ENCODE results near the gene PRKCH. TPM values are rescaled to one million over a fixed set of nuclear protein-coding genes. Genes with fewer than 3 reads are reported as not detected.

Gene PRKCH
- total RNA-seq, 1 donor from 2014 or later, result 217 TPM

- intact Hi-C loops (cut with micrococcal nuclease), result no loop called here
Observed at GRCh38 chr14:61555056-61555838, 233.9 kb downstream of the PRKCH start.

GRCh38 chr14:61556455-61556854, 235.1 kb downstream of the PRKCH start:
- intact Hi-C loops (cut with micrococcal nuclease), result no loop called here

- intact Hi-C loops (cut with micrococcal nuclease), result no loop called here
Observed at GRCh38 chr14:61557262-61557661, 235.9 kb downstream of the PRKCH start.

DNA sequence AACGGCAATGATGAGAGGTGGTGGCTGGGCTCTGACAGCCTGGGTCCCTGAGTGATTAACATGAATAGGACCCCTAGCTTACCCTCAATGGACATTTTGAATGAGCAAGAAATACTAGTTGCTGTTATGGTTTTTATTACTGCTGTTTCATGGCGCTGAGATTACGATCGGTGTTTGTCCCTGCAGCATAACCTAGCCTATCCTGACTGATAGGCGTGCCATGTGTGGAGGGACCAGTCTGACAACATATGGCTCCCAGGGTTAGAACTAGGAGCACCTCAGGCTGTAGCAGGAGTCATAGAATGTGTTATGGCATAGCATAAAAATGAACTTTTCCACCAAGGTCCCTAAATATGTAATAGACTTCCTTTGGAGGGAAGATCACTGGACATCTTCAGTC, 236.5 kb downstream of the PRKCH start:
- intact Hi-C loops (cut with micrococcal nuclease), result no loop called here

- intact Hi-C loops (cut with micrococcal nuclease), result no loop called here
Observed at GRCh38 chr14:61558271-61558670, 236.9 kb downstream of the PRKCH start.

DNA sequence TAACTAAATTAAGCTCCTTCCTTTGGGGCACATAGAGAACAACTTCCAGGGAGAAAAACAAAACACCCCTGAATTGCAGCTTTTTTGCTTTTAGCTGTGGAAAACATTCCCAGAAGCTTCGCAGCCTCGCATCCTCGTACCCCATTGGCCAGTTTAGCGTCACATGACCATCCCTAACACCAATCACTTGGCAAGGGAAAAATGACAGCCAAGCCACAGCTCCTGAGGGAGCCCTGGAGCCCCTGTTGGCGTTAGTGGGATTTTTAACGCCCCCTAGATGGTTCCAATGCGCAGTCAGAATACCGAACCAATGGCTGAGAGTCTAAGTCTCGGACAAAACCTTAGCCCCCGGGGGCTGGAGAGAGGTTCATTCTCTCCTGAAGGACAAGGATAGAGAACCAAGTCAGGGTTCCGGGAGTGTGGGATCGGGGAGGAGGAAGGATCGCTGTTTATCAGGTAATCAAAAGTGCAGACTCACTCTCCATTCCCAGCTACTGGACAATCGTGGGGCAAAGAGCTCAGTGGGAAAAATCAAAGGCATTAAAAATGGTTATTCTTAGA, 238.3 kb downstream of the PRKCH start:
- intact Hi-C loops (cut with micrococcal nuclease), result no loop called here

- intact Hi-C loops (cut with micrococcal nuclease), result no loop called here
Observed at GRCh38 chr14:61560323-61560722, 238.9 kb downstream of the PRKCH start.

DNA sequence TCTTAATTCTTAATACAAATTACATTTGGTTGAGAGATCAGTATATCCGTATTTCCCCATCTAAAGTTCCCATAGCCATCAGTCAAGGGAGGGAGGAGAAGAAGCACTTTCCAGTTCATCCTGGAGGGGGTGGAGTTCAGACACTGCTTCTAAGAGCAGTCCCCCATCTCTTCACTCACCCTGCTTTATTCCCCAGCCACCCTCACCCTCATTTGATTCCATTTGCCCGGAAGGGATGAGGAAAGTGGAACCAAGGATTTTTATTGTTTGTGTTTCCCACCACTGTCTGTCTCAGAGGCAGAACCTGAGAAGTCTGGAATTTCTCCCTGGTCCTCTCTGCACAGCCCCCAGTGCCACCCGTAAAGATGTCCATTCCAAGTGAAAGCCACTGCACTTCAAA, 239.7 kb downstream of the PRKCH start:
- intact Hi-C loops (cut with micrococcal nuclease), result no loop called here

GRCh38 chr14:61561657-61562276, 240.4 kb downstream of the PRKCH start:
- intact Hi-C loops (cut with micrococcal nuclease), result loop anchor here (2.0 kb wide), 3 partner anchors 33 to 99 kb away; no protein-coding TSS in a partner anchor

- intact Hi-C loops (cut with micrococcal nuclease), result loop anchor here (1.0 to 2.0 kb wide), 4 partner anchors 32 to 133 kb away; partner anchors contain the start of gene HIF1A
Observed at GRCh38 chr14:61562321-61563161, 241.2 kb downstream of the PRKCH start.

GRCh38 chr14:61563162-61563511, 241.8 kb downstream of the PRKCH start:
- intact Hi-C loops (cut with micrococcal nuclease), result loop anchor here (1.0 to 2.0 kb wide), 4 partner anchors 32 to 132 kb away; partner anchors contain the start of gene HIF1A

GRCh38 chr14:61563880-61564617, 242.7 kb downstream of the PRKCH start:
- intact Hi-C loops (cut with micrococcal nuclease), result loop anchor here (1.0 to 2.0 kb wide), 4 partner anchors 31 to 131 kb away; partner anchors contain the start of gene HIF1A

GRCh38 chr14:61564618-61565091, 243.3 kb downstream of the PRKCH start:
- intact Hi-C loops (cut with micrococcal nuclease), result no loop called here

DNA sequence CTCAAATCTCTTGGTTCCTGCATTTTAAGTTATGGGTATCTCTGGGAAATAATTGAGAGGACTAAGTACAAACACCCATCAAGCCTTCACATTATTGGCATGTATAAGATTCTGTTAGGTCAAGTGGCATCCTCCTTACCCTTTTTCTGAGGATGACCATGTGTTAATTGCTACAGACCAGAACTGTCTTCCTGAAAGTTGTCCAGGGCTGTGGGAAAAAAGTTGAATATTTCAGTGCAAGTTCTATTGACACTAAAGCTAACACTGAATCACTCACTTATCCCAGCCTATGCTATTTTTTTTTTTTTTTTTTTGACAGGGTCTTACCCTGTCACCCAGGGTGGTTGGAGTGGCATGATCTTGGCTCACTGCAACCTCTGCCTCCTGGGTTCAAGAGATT, 243.8 kb downstream of the PRKCH start:
- intact Hi-C loops (cut with micrococcal nuclease), result no loop called here

GRCh38 chr14:61565836-61566536, 244.6 kb downstream of the PRKCH start:
- intact Hi-C loops (cut with micrococcal nuclease), result no loop called here

GRCh38 chr14:61566537-61567225, 245.3 kb downstream of the PRKCH start:
- intact Hi-C loops (cut with micrococcal nuclease), result no loop called here

GRCh38 chr14:61567838-61568571, 246.6 kb downstream of the PRKCH start:
- intact Hi-C loops (cut with micrococcal nuclease), result loop anchor here (2.0 kb wide), 2 partner anchors 15 to 91 kb away; no protein-coding TSS in a partner anchor

GRCh38 chr14:61568572-61569011, 247.2 kb downstream of the PRKCH start:
- intact Hi-C loops (cut with micrococcal nuclease), result loop anchor here (2.0 kb wide), 2 partner anchors 16 to 92 kb away; no protein-coding TSS in a partner anchor
